Activated CD4-positive, alpha-beta memory T cell treated with anti-CD3 and anti-CD28 coated beads, Interleukin-2, amount 10 ng/mL, durations not matched to agents 7 days and 5 days (primary cell): ENCODE measurements around the gene ATP8B4. TPM values are rescaled to one million over a fixed set of nuclear protein-coding genes. Genes with fewer than 3 reads are reported as not detected.

ENCODE experiments used
- CTCF ChIA-PET: fragments of 350-600 bp; sonication (Branson Sonifier 250); formaldehyde crosslinking; loops from one replicate; lab custom pipeline; 2021; ENCODE audit warnings: antibody characterized with exemption, inconsistent platforms; lab: Charles Lee
- POLR2A ChIA-PET: fragments of 350-600 bp; sonication (Branson Sonifier 250); formaldehyde crosslinking; loops from one replicate; lab custom pipeline; 2021; ENCODE audit warnings: antibody characterized with exemption; lab: Charles Lee
- DNase-seq: peaks from one replicate; pipeline ENCODE4 v3.0.0-alpha.2; 2020
- H3K27ac Mint-ChIP-seq: one replicate; pipeline ENCODE4 v1.8.0; 2021; ENCODE audit warnings: mild to moderate bottlenecking, mixed read lengths
- H3K27me3 Mint-ChIP-seq: one replicate; pipeline ENCODE4 v1.8.0; 2021; ENCODE audit warnings: mixed read lengths
- H3K36me3 Mint-ChIP-seq: one replicate; pipeline ENCODE4 v1.8.0; 2021; ENCODE audit warnings: low read depth, mixed read lengths
- H3K4me1 Mint-ChIP-seq: one replicate; pipeline ENCODE4 v1.8.0; 2021; ENCODE audit warnings: mixed read lengths
- H3K4me3 Mint-ChIP-seq: one replicate; pipeline ENCODE4 v1.8.0; 2021; ENCODE audit warnings: mild to moderate bottlenecking, mixed read lengths
- H3K9me3 Mint-ChIP-seq: one replicate; pipeline ENCODE4 v1.8.0; 2021; ENCODE audit warnings: mixed read lengths
- total RNA-seq, 2 experiments: library from RNA; stranded (reverse); gene quantifications; one replicate each; pipeline ENCODE4 v1.2.3, GENCODE V29; 2021

Gene ATP8B4
- total RNA-seq, 2 experiments from 2014 or later = 19.9 to 20.7 TPM

GRCh38 chr15:49877873-49878521, 241.0 kb downstream of the ATP8B4 start:
- Mint-ChIP-seq H3K27ac (no peak overlapping the region), H3K4me3 (no peak overlapping the region), H3K27me3 (no peaks in the 10 kb centered on the region), H3K9me3 (no peaks in the 10 kb centered on the region), H3K4me1 (no peaks in the 10 kb centered on the region), H3K36me3 (peaks cover 11% of the 10 kb centered on the region)
- ChIA-PET POLR2A (no interaction called here), CTCF (interaction anchor here (1.4 kb wide), 1 partner anchor 125 kb away, joined by 4 read pairs; no protein-coding TSS in a partner anchor)
- no peak for DNase-seq

GRCh38 chr15:49877117-49877872, 241.7 kb downstream of the ATP8B4 start:
- ChIA-PET POLR2A (no interaction called here), CTCF (interaction anchor here (1.2 to 2.8 kb wide), 3 partner anchors 126 to 174 kb away, joined by 3 to 14 read pairs (median 4); no protein-coding TSS in a partner anchor)
- Mint-ChIP-seq H3K27ac (no peak overlapping the region), H3K27me3 (no peaks in the 10 kb centered on the region), H3K9me3 (no peaks in the 10 kb centered on the region), H3K4me3 (no peak overlapping the region), H3K36me3 (peaks cover 14% of the 10 kb centered on the region), H3K4me1 (no peaks in the 10 kb centered on the region)
- DNase-seq = no peak

DNA sequence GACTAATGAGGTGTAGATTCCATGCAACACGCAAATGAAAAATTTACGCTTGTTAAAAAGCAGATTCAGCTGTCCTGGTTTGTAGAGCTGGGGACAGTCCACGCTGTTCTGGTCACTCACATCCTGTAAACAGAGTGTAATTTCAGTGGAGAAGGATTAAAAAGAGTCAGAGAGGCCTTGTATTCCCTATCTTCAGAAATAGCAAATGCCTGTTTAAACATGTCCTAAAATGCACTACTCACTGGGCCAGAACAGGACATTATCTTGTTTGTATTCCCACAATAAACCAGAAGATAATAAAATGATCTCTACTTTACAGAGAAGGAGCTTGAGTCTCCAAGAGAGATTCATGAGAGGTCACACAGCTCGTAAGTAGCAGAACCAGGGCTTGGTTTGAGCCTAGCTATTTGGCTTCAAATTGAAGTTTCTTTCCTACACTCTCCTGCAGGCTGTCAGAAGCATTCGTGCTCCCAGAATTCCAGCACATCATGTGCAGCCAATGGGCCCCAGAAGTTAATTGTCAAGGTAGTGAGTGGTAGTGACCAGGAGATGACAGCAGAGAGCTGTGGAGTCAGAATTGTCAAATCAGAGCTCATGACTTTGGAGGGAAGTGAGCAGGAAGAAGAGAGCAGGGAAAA, 242.5 kb downstream of the ATP8B4 start:
- H3K4me3 Mint-ChIP-seq = no peak overlapping the region
- no peak overlapping the region for H3K27ac Mint-ChIP-seq
- DNase-seq = no peak
- H3K36me3 Mint-ChIP-seq = peaks cover 18% of the 10 kb centered on the region
- ChIA-PET POLR2A (no interaction called here), CTCF (interaction anchor here (1.2 to 2.8 kb wide), 2 partner anchors 127 to 175 kb away, joined by 3 to 14 read pairs; no protein-coding TSS in a partner anchor)
- H3K4me1 Mint-ChIP-seq = no peaks in the 10 kb centered on the region
- H3K9me3 Mint-ChIP-seq = no peaks in the 10 kb centered on the region
- H3K27me3 Mint-ChIP-seq = no peaks in the 10 kb centered on the region

DNA sequence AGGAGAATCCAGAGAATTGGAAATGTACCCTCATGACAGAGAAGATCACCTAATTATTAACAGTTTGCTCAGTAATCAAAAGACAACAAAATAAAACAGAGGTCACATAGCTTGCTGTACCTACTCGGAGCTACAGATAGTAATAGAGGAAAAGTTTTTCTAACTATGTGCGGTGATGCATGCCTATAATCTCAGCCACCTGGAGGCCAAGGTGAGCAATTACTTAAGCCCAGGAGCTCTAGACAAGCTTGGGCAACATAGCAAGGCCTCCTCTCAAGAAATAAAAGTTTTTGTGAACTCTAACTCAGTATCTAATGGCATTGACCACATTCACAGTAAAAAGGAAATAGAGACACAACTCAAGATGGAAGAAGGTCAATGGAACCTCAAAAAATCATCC, 243.6 kb downstream of the ATP8B4 start:
- no peak for DNase-seq
- no peak overlapping the region for H3K27ac Mint-ChIP-seq
- H3K27me3 Mint-ChIP-seq = no peaks in the 10 kb centered on the region
- peaks cover 18% of the 10 kb centered on the region for H3K36me3 Mint-ChIP-seq
- H3K4me1 Mint-ChIP-seq = no peaks in the 10 kb centered on the region
- no peaks in the 10 kb centered on the region for H3K9me3 Mint-ChIP-seq
- CTCF ChIA-PET = interaction anchor here (0.9 to 2.8 kb wide), 3 partner anchors 20 to 639 kb away, joined by 4 to 14 read pairs (median 5); no protein-coding TSS in a partner anchor
- POLR2A ChIA-PET = no interaction called here
- no peak overlapping the region for H3K4me3 Mint-ChIP-seq

- Mint-ChIP-seq H3K4me1 (no peaks in the 10 kb centered on the region), H3K9me3 (no peaks in the 10 kb centered on the region), H3K36me3 (peaks cover 25% of the 10 kb centered on the region), H3K27me3 (no peaks in the 10 kb centered on the region), H3K4me3 (no peak overlapping the region), H3K27ac (no peak overlapping the region)
- ChIA-PET POLR2A (no interaction called here), CTCF (no interaction called here)
- no peak for DNase-seq
These were observed 248.6 kb downstream of the ATP8B4 start for GRCh38 chr15:49870472-49870871.

DNA sequence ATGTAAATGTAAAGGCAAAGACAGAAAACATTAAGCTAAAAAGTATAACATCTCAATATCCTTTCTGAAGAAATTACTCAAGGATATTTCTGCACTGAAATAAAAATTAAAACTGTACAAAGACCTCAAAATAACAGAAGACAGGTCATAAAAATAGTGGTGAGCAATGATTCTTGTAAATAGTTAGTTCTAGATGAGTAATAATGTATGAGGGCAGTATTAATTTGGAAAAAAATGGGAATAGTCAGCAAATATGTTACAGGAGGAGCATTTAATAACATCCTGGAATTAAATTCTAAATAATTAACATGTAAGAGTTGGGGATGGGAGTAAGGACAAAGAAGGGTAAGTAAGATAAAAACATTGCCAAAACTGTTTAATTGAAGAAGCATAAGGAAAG, 250.7 kb downstream of the ATP8B4 start:
- peaks cover 22% of the 10 kb centered on the region for H3K36me3 Mint-ChIP-seq
- POLR2A ChIA-PET = no interaction called here
- no peak overlapping the region for H3K4me3 Mint-ChIP-seq

GRCh38 chr15:49865925-49866757, 252.9 kb downstream of the ATP8B4 start:
- peaks cover 14% of the 10 kb centered on the region for H3K36me3 Mint-ChIP-seq
- DNase-seq = no peak
- POLR2A ChIA-PET = no interaction called here
- no peaks in the 10 kb centered on the region for H3K4me1 Mint-ChIP-seq
- no peaks in the 10 kb centered on the region for H3K27me3 Mint-ChIP-seq
- no peaks in the 10 kb centered on the region for H3K9me3 Mint-ChIP-seq
- no peak overlapping the region for H3K4me3 Mint-ChIP-seq
- H3K27ac Mint-ChIP-seq = no peak overlapping the region
- CTCF ChIA-PET = no interaction called here

More for the DNA sequence above, 250.7 kb downstream of the ATP8B4 start:
- no peak overlapping the region for H3K27ac Mint-ChIP-seq
- DNase-seq = no peak
- no peaks in the 10 kb centered on the region for H3K27me3 Mint-ChIP-seq
- CTCF ChIA-PET = no interaction called here
- no peaks in the 10 kb centered on the region for H3K4me1 Mint-ChIP-seq
- H3K9me3 Mint-ChIP-seq = no peaks in the 10 kb centered on the region

DNA sequence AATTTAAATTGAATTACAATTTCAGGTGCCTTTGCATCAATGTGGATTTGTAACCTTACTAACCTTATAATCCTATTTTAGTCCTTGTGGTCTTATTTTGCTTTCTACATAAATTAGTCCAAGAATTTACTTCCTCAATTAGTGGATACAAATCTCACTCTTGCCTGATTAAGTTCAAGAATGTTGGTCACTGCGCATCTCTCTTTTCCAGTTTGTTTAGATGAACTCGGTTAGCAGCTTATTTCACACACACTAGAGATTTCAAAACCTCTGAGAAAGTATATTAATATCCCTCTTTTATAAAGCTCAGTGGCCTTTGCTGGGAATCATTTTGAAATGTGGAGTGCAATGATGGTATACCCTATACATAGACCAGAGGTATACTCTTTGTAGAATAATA, 254.8 kb downstream of the ATP8B4 start:
- no peak overlapping the region for H3K4me3 Mint-ChIP-seq
- DNase-seq = no peak

DNA sequence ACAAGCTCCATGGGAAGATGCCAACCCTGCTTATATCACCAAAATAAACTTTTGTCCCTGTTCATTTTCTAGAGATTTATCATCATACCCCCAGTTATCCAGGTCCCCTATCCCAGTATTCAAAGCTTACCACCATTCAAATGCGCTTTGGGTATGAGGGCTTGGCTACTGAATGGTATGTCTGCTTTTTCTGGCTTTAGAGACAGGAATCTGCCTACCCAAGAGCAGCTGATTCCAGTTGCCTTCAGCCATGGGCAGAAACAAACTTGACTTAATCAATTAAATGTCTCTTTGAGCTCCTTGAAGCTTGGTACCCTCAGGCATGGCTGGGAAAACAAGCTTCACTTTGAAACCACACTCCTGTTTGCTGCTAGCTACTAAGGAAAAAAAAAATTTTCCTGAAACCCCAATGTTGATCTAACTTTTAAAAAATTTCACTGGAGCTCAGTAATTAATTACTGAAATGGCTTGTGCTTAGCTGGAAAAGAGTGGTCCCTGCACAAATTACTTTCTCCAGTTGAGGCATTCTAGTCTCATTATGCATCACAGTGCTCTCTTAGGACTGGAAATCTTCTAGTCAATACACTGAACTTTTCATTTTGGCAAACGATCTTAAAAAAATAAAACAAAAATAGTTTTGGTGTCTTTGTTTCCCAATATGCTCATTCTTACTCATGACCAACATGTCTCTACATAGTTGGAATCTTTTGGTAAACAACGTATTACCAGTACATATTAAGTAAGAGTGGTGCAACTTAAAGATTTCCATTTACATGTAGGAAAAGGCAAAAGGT, 255.4 kb downstream of the ATP8B4 start:
- Mint-ChIP-seq H3K4me3 (no peak overlapping the region), H3K9me3 (no peaks in the 10 kb centered on the region), H3K4me1 (no peaks in the 10 kb centered on the region), H3K27me3 (no peaks in the 10 kb centered on the region), H3K27ac (no peak overlapping the region), H3K36me3 (peaks cover 14% of the 10 kb centered on the region)
- POLR2A ChIA-PET = no interaction called here
- DNase-seq = no peak
- CTCF ChIA-PET = no interaction called here

More for the DNA sequence above, 254.8 kb downstream of the ATP8B4 start:
- H3K36me3 Mint-ChIP-seq = peaks cover 14% of the 10 kb centered on the region
- H3K9me3 Mint-ChIP-seq = no peaks in the 10 kb centered on the region
- H3K27ac Mint-ChIP-seq = no peak overlapping the region
- H3K27me3 Mint-ChIP-seq = no peaks in the 10 kb centered on the region
- no peaks in the 10 kb centered on the region for H3K4me1 Mint-ChIP-seq
- ChIA-PET CTCF (no interaction called here), POLR2A (no interaction called here)

GRCh38 chr15:49860101-49860500, 258.9 kb downstream of the ATP8B4 start:
- Mint-ChIP-seq H3K9me3 (no peaks in the 10 kb centered on the region), H3K36me3 (no peaks in the 10 kb centered on the region), H3K27me3 (no peaks in the 10 kb centered on the region), H3K27ac (no peak overlapping the region), H3K4me1 (no peaks in the 10 kb centered on the region), H3K4me3 (no peak overlapping the region)
- DNase-seq = no peak
- ChIA-PET CTCF (no interaction called here), POLR2A (no interaction called here)

GRCh38 chr15:49857496-49858475, 261.2 kb downstream of the ATP8B4 start:
- ChIA-PET POLR2A (no interaction called here), CTCF (interaction anchor here (1.0 kb wide), 1 partner anchor 12 kb away, joined by 3 read pairs; no protein-coding TSS in a partner anchor)
- Mint-ChIP-seq H3K4me3 (no peak overlapping the region), H3K36me3 (peaks cover 3% of the 10 kb centered on the region), H3K4me1 (no peaks in the 10 kb centered on the region), H3K27me3 (no peaks in the 10 kb centered on the region), H3K27ac (no peak overlapping the region), H3K9me3 (no peaks in the 10 kb centered on the region)
- no peak for DNase-seq
